GM12801 (cell line): ENCODE measurements around the gene PRPF8.

Experiments used
- CTCF ChIP-seq: IDR thresholded peaks from one replicate; pipeline ENCODE4 v1.5.1; 2011; ENCODE audit warnings: control low read depth; ENCODE audit not compliant: insufficient read length; ENCODE audit errors: extremely low read depth

Gene PRPF8

GRCh38 chr17:1720856-1721386 lies 36.3 kb upstream of the PRPF8 start:
- peak; percentile 93 for TF ChIP-seq CTCF

DNA sequence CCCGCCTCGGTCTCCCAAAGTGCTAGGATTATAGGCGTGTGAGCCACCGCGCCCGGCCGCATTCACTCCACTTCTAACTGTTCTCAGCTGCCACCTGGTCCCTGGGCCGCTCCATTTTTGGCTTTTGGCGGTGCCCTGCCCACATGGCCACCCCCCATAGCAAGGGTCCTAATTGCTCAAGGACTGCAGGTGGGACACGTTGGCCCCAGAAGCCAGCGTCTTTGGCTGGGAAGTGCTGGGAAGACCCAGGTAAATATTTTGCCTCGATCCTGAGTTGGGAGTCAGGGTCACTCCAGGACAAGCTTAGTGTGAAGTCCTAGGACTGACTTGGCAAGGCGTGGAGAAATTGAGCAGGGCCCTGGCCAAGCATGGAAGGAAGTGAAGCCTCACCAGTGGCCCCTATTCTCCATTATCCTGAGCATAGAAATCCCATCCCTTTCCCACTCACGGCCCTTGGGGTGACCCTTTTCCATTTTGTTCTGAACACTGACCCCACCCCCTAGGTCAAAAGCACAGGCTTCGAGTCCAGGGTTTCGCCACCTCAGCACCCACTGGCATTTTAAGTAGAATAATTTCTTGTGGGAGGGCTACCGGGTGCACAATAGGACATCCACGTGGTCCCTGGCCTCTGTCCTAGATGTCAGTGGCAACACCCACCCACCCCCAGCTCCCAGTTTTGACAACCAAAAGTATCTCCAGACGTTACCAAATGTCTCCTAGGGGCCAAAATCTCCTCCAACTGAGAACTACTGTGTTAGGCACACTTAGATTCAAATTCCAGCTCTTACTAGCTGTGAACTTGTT lies 33.9 kb upstream of the PRPF8 start:
- no peak for TF ChIP-seq CTCF

DNA sequence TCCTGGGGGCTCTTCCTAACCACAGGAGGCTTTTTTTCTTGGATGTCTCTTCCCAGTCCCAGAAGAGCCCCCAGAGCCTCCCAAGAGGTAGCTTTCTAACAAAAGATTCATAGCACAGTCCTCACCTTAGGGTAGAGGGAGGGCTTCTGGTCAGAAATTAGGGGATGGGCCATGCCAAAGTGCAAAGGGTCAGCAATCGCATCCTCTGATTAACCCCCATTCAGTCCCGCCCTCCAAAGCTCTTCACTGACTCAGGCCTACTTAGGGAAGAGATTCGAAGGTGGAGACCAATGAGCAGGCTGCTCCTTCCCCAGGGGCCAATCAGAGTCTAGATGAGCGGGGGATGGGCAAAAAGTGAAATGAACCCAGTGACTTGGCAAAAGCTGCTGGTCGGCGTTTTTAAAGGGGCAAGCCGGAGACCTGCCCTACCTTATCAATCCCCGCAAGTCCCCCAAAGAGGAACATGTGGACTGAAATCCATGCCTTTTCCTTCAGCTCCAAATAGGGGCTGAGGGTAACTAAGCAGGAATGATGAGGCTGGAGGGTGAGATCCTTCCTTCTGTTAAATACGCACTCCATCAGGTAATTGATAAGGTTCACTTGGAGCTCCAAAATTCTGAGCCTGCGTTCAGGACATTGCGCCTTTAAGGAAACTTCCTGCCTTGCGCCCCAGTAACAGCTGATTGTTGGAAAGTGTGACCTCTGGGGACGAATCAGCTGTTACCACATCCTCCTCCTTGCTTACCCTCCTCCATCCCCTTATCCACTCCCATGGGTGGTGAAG lies 32.4 kb upstream of the PRPF8 start:
- TF ChIP-seq CTCF, result no peak

DNA sequence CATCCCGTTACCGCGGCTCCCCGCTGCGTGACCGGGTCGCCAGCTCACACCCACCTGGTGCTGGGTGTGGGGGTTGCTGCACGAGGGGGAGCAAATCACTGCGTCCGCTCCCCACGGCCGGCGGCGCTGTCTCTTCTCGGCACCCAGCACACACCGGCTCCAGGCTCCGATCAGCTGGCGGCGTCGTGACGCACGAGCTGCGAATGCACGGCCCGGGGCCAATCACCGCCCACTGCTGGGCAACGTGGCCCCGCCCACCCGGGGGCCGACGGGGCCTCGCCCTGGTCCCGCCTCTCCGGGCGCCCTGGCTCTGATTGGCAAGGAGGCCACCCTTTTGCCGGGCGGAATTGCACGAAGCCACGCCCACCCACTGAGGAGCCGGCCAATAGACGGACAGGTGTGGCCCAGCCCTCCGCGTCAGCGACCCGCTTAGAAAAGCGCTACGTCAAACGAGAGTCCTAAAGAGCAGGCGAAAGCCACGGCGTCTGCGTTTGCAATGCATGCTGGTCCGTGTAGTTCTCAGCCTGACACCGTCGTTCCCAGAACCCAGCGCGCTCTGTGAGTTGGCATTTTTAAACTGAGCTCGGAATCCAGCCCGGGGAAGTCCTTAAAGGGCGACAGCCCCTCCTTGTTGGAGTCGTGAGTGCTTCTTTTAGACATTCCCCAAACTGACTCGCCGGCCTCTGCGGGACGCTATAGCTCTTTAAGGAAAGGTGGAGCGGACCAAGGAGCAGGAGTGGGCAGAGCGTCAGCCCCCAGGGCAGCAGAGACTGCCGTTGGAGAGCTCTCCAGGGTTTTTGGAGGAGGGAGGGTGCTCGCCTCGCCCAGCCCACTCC lies 31.6 kb upstream of the PRPF8 start:
- TF ChIP-seq CTCF, result no peak

- TF ChIP-seq CTCF, result no peak
These were observed 31.1 kb upstream of the PRPF8 start for GRCh38 chr17:1715803-1716075.

DNA sequence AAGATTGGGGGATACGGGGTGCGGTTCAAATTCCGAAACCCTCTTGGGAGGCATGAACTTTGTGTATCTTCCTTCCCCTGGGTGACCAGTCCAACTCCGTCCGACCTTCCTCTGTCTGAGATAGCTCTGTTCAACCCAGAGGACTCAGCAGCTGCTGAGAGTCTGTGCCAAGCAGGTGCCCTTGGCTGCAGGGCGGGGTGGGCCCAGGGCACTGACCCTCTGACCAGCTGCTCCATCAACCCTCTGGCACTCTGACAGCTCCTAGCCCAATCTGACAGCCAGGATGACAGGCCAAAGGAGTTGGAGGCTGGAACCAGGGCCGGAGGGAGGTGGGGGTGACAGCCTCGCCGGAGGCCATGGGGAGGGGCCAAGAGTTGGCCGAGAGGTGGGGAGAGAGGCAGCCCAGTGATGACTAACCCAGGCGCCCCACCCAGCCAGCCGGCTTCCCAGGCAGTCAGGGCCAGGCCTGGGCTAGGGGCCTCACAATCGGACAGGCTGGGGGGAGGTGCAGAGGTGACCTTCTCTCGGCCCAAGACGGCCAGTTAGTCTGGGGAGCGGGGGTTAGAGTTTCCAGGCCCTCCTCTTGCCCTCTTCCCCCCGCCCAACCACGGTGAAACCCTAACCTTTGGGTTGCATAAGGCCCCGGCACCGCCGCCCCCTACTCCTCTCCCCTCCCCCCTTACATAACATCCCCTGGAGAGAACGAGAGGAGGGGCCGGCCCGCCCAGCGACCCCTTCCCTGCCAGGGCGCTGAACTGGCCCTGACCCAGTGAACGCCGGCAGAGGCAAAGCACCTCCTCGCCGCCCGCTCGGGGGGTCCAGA lies 30.5 kb upstream of the PRPF8 start:
- TF ChIP-seq CTCF, result no peak
